SK-N-SH treated with all-trans-retinoic acid at 6 μM for 48 hours (cell line): ENCODE measurements around the gene STX10.

Experiments used
- ATAC-seq: fragments of 200-7000 bp; cut with Tn5 transposase; 3 replicates; pipeline ENCODE4 v1.9.1; 2020; ENCODE audit warnings: mild to moderate bottlenecking, moderate library complexity
- ARNTL ChIP-seq: fragments of 450-650 bp; formaldehyde crosslinking; IDR thresholded peaks from 2 replicates; pipeline ENCODE4 v1.5.0; 2020; ENCODE audit warnings: low read depth, mild to moderate bottlenecking, moderate library complexity, borderline replicate concordance
- BACH2 ChIP-seq: fragments of 250-450 bp; sonication (Bioruptor Pico); IDR thresholded peaks from 2 replicates; pipeline ENCODE4 v1.9.0; 2021; ENCODE audit warnings: mild to moderate bottlenecking, borderline replicate concordance
- CREB5 ChIP-seq: fragments of 250-450 bp; sonication (Bioruptor Pico); IDR thresholded peaks from 2 replicates; pipeline ENCODE4 v1.5.1; 2020; ENCODE audit warnings: low read depth, mild to moderate bottlenecking, moderate library complexity
- CSDC2 ChIP-seq: fragments of 250-450 bp; sonication (Bioruptor Pico); IDR thresholded peaks from 2 replicates; pipeline ENCODE4 v1.5.0; 2020; ENCODE audit warnings: mild to moderate bottlenecking, moderate library complexity
- CSRNP3 ChIP-seq: fragments of 250-450 bp; sonication (Bioruptor Pico); IDR thresholded peaks from 2 replicates; pipeline ENCODE4 v1.5.1; 2021; ENCODE audit warnings: mild to moderate bottlenecking, moderate library complexity
- ESRRG ChIP-seq: fragments of 250-450 bp; sonication (Bioruptor Pico); IDR thresholded peaks from 2 replicates; pipeline ENCODE4 v1.6.1; 2021; ENCODE audit warnings: mild to moderate bottlenecking
- GLIS3 ChIP-seq: fragments of 250-450 bp; sonication (Bioruptor Pico); IDR thresholded peaks from 2 replicates; pipeline ENCODE4 v1.5.0; 2020; ENCODE audit warnings: mild to moderate bottlenecking, moderate library complexity
- ISL1 ChIP-seq: fragments of 250-450 bp; sonication (Bioruptor Pico); IDR thresholded peaks from 2 replicates; pipeline ENCODE4 v2.1.2; 2022; ENCODE audit warnings: mild to moderate bottlenecking, moderate library complexity
- PPARA ChIP-seq: fragments of 250-450 bp; sonication (Bioruptor Pico); IDR thresholded peaks from 2 replicates; pipeline ENCODE4 v1.5.0; 2020; ENCODE audit warnings: mild to moderate bottlenecking, borderline replicate concordance
- RARB ChIP-seq: fragments of 250-450 bp; sonication (Bioruptor Pico); IDR thresholded peaks from 2 replicates; pipeline ENCODE4 v1.8.0; 2021; ENCODE audit warnings: mild to moderate bottlenecking, moderate library complexity
- SNAI2 ChIP-seq: fragments of 250-450 bp; sonication (Bioruptor Pico); IDR thresholded peaks from 2 replicates; pipeline ENCODE4 v1.5.0; 2020; ENCODE audit warnings: mild to moderate bottlenecking, moderate library complexity
- TCF4 ChIP-seq: fragments of 250-450 bp; sonication (Bioruptor Pico); IDR thresholded peaks from 2 replicates; pipeline ENCODE4 v1.8.0; 2021; ENCODE audit warnings: mild to moderate bottlenecking, moderate library complexity, borderline replicate concordance
- TOX ChIP-seq: fragments of 250-450 bp; sonication (Bioruptor Pico); IDR thresholded peaks from 2 replicates; pipeline ENCODE4 v1.8.0; 2021; ENCODE audit warnings: mild to moderate bottlenecking, moderate library complexity, borderline replicate concordance
- TSHZ2 ChIP-seq: fragments of 250-450 bp; sonication (Bioruptor Pico); IDR thresholded peaks from 2 replicates; pipeline ENCODE4 v1.5.0; 2020; ENCODE audit warnings: mild to moderate bottlenecking, moderate library complexity
- ZC3H10 ChIP-seq: fragments of 250-450 bp; sonication (Bioruptor Pico); IDR thresholded peaks from 2 replicates; pipeline ENCODE4 v1.5.1; 2021; ENCODE audit warnings: mild to moderate bottlenecking, moderate library complexity
- ZFP3 ChIP-seq: fragments of 250-450 bp; sonication (Bioruptor Pico); IDR thresholded peaks from 2 replicates; pipeline ENCODE4 v1.5.0; 2020; ENCODE audit warnings: mild to moderate bottlenecking, moderate library complexity
- ZFP30 ChIP-seq: fragments of 450-650 bp; formaldehyde crosslinking; IDR thresholded peaks from 2 replicates; pipeline ENCODE4 v1.5.0; 2022; ENCODE audit warnings: mild to moderate bottlenecking, moderate library complexity
- ZNF565 ChIP-seq: fragments of 450-650 bp; formaldehyde crosslinking; conservative IDR thresholded peaks from 2 replicates; pipeline ENCODE4 v1.5.0; 2020; ENCODE audit warnings: low read depth, mild to moderate bottlenecking, moderate library complexity
- ZNF70 ChIP-seq: fragments of 450-650 bp; formaldehyde crosslinking; IDR thresholded peaks from 2 replicates; pipeline ENCODE4 v1.5.0; 2020; ENCODE audit warnings: mild to moderate bottlenecking, moderate library complexity
- ZNF8 ChIP-seq: fragments of 450-650 bp; formaldehyde crosslinking; IDR thresholded peaks from 2 replicates; pipeline ENCODE4 v1.5.0; 2020; ENCODE audit warnings: mild to moderate bottlenecking, moderate library complexity

STX10 gene

GRCh38 chr19:13150187-13150930, at the start of gene STX10, which contains the start of gene IER2:
TSS of gene STX10 (minus strand) at chr19:13150375. CDS start at chr19:13150173, 202 bp downstream.
TSS of gene IER2 (plus strand) at chr19:13150411. CDS start at chr19:13153187, 2,776 bp downstream.
- ATAC-seq = peak; percentile 66

GRCh38 chr19:13198634-13199033, 48.5 kb upstream of the STX10 start:
- ATAC-seq = no peak
- TF ChIP-seq CSDC2 (CRISPR knock-in tag) = no peak

More at GRCh38 chr19:13150187-13150930, at the start of gene STX10, which contains the start of gene IER2:
- TF ChIP-seq TOX (CRISPR knock-in tag) (no peak), PPARA (CRISPR knock-in tag) (no peak), ZNF8 (CRISPR knock-in tag) (no peak), SNAI2 (CRISPR knock-in tag) (no peak), ESRRG (CRISPR knock-in tag) (no peak), ZNF70 (no peak), ZNF565 (CRISPR knock-in tag) (no peak), GLIS3 (CRISPR knock-in tag) (no peak), ZC3H10 (CRISPR knock-in tag) (no peak), TSHZ2 (CRISPR knock-in tag) (no peak), ARNTL (CRISPR knock-in tag) (no peak), CSDC2 (CRISPR knock-in tag) (no peak), CSRNP3 (no peak), ISL1 (CRISPR knock-in tag) (no peak), TCF4 (no peak)

- no peak for TF ChIP-seq RARB
- no peak for TF ChIP-seq CSDC2 (CRISPR knock-in tag)
- TF ChIP-seq ZC3H10 (CRISPR knock-in tag) = no peak
- no peak for TF ChIP-seq ZNF70
- TF ChIP-seq TCF4 = no peak
- no peak for TF ChIP-seq ZFP3 (CRISPR knock-in tag)
- TF ChIP-seq CREB5 (CRISPR knock-in tag) = no peak
- no peak for TF ChIP-seq ZFP30
- TF ChIP-seq ZNF8 (CRISPR knock-in tag) = no peak
- TF ChIP-seq GLIS3 (CRISPR knock-in tag) = no peak
- TF ChIP-seq TSHZ2 (CRISPR knock-in tag) = no peak
- TF ChIP-seq ISL1 (CRISPR knock-in tag) = no peak
- TF ChIP-seq TOX (CRISPR knock-in tag) = no peak
- no peak for TF ChIP-seq BACH2 (CRISPR knock-in tag)
- no peak for TF ChIP-seq PPARA (CRISPR knock-in tag)
- no peak for ATAC-seq
These were observed 45.5 kb upstream of the STX10 start for GRCh38 chr19:13195678-13196077.
